K562 (cell line): ENCODE results near the gene TRIM33. TPM values are rescaled to one million over a fixed set of nuclear protein-coding genes. Genes with fewer than 3 reads are reported as not detected.
A peak's percentile ranks its signal among the peaks of the same experiment; 100 is the strongest.

Experiments used
- BHLHE40 ChIP-seq: IDR thresholded peaks from 2 replicates; pipeline ENCODE4 v1.6.1; 2011; ENCODE audit warnings: low read length, improper control_type of control experiment
- FOS ChIP-seq: IDR thresholded peaks from 3 replicates; pipeline ENCODE4 v1.6.1; 2011; ENCODE audit not compliant: insufficient read length; ENCODE audit errors: extremely low read depth
- STAG1 ChIP-seq: sonication (generic); formaldehyde crosslinking; IDR thresholded peaks from 2 replicates; pipeline ENCODE4 v1.5.0; 2020; ENCODE audit warnings: missing genetic modification reagents, borderline replicate concordance
- TAL1 ChIP-seq: fragments of 450-650 bp; IDR thresholded peaks from 2 replicates; pipeline ENCODE4 v1.6.1; 2016; ENCODE audit warnings: mild to moderate bottlenecking
- ZNF717 ChIP-seq: fragments of 250-450 bp; sonication (Bioruptor Pico); IDR thresholded peaks from 2 replicates; pipeline ENCODE4 v1.5.0; 2021
- polyA plus RNA-seq, 8 experiments: library from polyadenylated mRNA; depleted of rRNA in 4 of 8; stranded (reverse) in 5 of 8; unstranded in 3 of 8; fragments of >200 nt; fragmentation: Nextera tagmentation in 2 of 8; fragmentation: Illumina TruSeq in 1 of 8; extraction: Ambion mirVana in 2 of 8; extraction: Trizol in 1 of 8; gene quantifications; 2 replicates each; pipeline versions ENCODE4 v1.2.1 to v1.2.3, GENCODE V29; 2011 to 2014; ENCODE audit warnings: inconsistent platforms in 1 of 8, missing spikeins in 1 of 8
- total RNA-seq, 7 experiments: library from RNA; depleted of rRNA in 6 of 7; stranded (reverse); fragments of >200 nt in 6 of 7; fragmentation: Illumina TruSeq in 2 of 7; extraction: Trizol in 2 of 7; gene quantifications; 2 replicates each; pipeline versions ENCODE4 v1.2.1 to v1.2.3, GENCODE V29; 2011 to 2021; ENCODE audit warnings: low replicate concordance in 1 of 7
- TF ChIP-seq, protein P1 (sequence below), 2 experiments: fragments of 450-650 bp in 1 of 2; sonication (generic) in 1 of 2; formaldehyde crosslinking in 1 of 2; IDR thresholded peaks; 2 replicates each; pipeline versions ENCODE4 v1.7.1 to v1.9.0; 2016 to 2022; ENCODE audit warnings: inconsistent platforms in 1 of 2, mild to moderate bottlenecking in 1 of 2, missing genetic modification reagents in 1 of 2
- TF ChIP-seq, protein P2 (sequence below): fragments of 250-450 bp; sonication (Bioruptor Pico); IDR thresholded peaks from 2 replicates; pipeline ENCODE4 v1.8.0; 2022; ENCODE audit warnings: moderate library complexity, mild to moderate bottlenecking, inconsistent platforms
- TF ChIP-seq, protein P3 (sequence below): sonication (generic); formaldehyde crosslinking; IDR thresholded peaks from 2 replicates; pipeline ENCODE4 v1.8.1; 2022; ENCODE audit warnings: missing genetic modification reagents
- TF ChIP-seq, protein P4 (sequence below): sonication (generic); formaldehyde crosslinking; IDR thresholded peaks from 2 replicates; pipeline ENCODE4 v1.8.0; 2022; ENCODE audit warnings: mild to moderate bottlenecking, missing genetic modification reagents
- TF ChIP-seq, protein P5 (sequence below): fragments of 250-450 bp; sonication (Bioruptor Pico); IDR thresholded peaks from 2 replicates; pipeline ENCODE4 v1.4.0; 2020

TRIM33 gene
- total and polyA plus RNA-seq, 9 of the 15 experiments (the other 6 are each of a cell fraction or from before 2014, with no cell fraction given) = 9.3 to 58.4 (median 40.2) TPM

DNA sequence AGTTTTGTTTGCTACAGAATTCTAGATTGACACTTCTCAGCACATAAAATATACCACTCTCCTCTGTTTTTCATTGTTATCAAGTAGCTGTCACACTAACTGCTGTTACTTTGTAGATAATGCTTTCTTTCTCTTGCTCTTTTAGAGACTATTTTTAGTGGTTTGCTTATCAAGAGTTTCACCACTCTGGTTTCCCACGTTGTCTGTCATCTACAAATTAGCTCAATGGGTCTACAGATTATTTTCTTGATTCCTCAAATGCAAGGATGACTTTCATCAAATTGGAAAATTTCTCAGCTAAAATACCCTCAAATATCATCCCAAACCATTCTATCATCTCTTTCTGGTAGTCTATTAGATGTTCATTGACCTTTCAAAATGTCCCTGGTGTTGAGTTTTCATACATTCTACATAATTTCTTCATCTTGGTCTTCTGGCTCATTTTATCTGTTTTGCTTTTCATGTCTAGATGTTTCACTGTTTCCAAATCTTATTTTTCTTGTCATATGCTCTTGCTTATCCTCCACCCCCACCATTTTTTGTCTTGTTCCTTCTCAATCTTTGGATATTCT is 122.5 kb downstream of the TRIM33 start (continued):
- TF ChIP-seq, protein P1, sequence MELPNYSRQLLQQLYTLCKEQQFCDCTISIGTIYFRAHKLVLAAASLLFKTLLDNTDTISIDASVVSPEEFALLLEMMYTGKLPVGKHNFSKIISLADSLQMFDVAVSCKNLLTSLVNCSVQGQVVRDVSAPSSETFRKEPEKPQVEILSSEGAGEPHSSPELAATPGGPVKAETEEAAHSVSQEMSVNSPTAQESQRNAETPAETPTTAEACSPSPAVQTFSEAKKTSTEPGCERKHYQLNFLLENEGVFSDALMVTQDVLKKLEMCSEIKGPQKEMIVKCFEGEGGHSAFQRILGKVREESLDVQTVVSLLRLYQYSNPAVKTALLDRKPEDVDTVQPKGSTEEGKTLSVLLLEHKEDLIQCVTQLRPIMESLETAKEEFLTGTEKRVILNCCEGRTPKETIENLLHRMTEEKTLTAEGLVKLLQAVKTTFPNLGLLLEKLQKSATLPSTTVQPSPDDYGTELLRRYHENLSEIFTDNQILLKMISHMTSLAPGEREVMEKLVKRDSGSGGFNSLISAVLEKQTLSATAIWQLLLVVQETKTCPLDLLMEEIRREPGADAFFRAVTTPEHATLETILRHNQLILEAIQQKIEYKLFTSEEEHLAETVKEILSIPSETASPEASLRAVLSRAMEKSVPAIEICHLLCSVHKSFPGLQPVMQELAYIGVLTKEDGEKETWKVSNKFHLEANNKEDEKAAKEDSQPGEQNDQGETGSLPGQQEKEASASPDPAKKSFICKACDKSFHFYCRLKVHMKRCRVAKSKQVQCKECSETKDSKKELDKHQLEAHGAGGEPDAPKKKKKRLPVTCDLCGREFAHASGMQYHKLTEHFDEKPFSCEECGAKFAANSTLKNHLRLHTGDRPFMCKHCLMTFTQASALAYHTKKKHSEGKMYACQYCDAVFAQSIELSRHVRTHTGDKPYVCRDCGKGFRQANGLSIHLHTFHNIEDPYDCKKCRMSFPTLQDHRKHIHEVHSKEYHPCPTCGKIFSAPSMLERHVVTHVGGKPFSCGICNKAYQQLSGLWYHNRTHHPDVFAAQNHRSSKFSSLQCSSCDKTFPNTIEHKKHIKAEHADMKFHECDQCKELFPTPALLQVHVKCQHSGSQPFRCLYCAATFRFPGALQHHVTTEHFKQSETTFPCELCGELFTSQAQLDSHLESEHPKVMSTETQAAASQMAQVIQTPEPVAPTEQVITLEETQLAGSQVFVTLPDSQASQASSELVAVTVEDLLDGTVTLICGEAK (IDR thresholded peaks at IDR 0.05) = 0 out of 2 replicates have a peak, but pooled peaks have one; percentile 24
- TF ChIP-seq, protein P1 (CRISPR knock-in tag; IDR thresholded peaks at IDR 0.05) = no peak
- TF ChIP-seq, protein P2, sequence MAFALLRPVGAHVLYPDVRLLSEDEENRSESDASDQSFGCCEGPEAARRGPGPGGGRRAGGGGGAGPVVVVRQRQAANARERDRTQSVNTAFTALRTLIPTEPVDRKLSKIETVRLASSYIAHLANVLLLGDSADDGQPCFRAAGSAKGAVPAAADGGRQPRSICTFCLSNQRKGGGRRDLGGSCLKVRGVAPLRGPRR (CRISPR knock-in tag) = no peak
- TF ChIP-seq BHLHE40 (no peak), TAL1 (peak; percentile 96), FOS (no peak), ZNF717 (CRISPR knock-in tag) (no peak), STAG1 (CRISPR knock-in tag) (no peak)
- TF ChIP-seq, protein P3, sequence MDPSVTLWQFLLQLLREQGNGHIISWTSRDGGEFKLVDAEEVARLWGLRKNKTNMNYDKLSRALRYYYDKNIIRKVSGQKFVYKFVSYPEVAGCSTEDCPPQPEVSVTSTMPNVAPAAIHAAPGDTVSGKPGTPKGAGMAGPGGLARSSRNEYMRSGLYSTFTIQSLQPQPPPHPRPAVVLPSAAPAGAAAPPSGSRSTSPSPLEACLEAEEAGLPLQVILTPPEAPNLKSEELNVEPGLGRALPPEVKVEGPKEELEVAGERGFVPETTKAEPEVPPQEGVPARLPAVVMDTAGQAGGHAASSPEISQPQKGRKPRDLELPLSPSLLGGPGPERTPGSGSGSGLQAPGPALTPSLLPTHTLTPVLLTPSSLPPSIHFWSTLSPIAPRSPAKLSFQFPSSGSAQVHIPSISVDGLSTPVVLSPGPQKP (CRISPR knock-in tag) = no peak
- TF ChIP-seq, protein P4, sequence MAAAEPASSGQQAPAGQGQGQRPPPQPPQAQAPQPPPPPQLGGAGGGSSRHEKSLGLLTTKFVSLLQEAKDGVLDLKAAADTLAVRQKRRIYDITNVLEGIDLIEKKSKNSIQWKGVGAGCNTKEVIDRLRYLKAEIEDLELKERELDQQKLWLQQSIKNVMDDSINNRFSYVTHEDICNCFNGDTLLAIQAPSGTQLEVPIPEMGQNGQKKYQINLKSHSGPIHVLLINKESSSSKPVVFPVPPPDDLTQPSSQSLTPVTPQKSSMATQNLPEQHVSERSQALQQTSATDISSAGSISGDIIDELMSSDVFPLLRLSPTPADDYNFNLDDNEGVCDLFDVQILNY = no peak
- TF ChIP-seq, protein P5, sequence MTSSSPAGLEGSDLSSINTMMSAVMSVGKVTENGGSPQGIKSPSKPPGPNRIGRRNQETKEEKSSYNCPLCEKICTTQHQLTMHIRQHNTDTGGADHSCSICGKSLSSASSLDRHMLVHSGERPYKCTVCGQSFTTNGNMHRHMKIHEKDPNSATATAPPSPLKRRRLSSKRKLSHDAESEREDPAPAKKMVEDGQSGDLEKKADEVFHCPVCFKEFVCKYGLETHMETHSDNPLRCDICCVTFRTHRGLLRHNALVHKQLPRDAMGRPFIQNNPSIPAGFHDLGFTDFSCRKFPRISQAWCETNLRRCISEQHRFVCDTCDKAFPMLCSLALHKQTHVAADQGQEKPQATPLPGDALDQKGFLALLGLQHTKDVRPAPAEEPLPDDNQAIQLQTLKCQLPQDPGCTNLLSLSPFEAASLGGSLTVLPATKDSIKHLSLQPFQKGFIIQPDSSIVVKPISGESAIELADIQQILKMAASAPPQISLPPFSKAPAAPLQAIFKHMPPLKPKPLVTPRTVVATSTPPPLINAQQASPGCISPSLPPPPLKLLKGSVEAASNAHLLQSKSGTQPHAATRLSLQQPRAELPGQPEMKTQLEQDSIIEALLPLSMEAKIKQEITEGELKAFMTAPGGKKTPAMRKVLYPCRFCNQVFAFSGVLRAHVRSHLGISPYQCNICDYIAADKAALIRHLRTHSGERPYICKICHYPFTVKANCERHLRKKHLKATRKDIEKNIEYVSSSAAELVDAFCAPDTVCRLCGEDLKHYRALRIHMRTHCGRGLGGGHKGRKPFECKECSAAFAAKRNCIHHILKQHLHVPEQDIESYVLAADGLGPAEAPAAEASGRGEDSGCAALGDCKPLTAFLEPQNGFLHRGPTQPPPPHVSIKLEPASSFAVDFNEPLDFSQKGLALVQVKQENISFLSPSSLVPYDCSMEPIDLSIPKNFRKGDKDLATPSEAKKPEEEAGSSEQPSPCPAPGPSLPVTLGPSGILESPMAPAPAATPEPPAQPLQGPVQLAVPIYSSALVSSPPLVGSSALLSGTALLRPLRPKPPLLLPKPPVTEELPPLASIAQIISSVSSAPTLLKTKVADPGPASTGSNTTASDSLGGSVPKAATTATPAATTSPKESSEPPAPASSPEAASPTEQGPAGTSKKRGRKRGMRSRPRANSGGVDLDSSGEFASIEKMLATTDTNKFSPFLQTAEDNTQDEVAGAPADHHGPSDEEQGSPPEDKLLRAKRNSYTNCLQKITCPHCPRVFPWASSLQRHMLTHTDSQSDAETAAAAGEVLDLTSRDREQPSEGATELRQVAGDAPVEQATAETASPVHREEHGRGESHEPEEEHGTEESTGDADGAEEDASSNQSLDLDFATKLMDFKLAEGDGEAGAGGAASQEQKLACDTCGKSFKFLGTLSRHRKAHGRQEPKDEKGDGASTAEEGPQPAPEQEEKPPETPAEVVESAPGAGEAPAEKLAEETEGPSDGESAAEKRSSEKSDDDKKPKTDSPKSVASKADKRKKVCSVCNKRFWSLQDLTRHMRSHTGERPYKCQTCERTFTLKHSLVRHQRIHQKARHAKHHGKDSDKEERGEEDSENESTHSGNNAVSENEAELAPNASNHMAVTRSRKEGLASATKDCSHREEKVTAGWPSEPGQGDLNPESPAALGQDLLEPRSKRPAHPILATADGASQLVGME (CRISPR knock-in tag) = no peak
